Astrocyte of the cerebellum (primary cell): ENCODE data around the gene TEX22.

Source experiments
- DNase-seq: peaks from one replicate; pipeline ENCODE4 v3.0.0-alpha.2; 2011; ENCODE audit warnings: low read depth
- H3K4me3 ChIP-seq: 2 replicates; pipeline ENCODE4 v1.5.1; 2011; ENCODE audit warnings: mild to moderate bottlenecking, low read depth, low read length, moderate library complexity
- in situ Hi-C: cut with HindIII; loops from 2 replicates; pipeline ENCODE4 v1.10.0; 2017; ENCODE audit warnings: low sequenced_read_pairs
- TF ChIP-seq, protein P1 (sequence below): IDR thresholded peaks from 2 replicates; pipeline ENCODE4 v1.5.1; 2012; ENCODE audit warnings: low read length, low read depth, moderate library complexity, mild to moderate bottlenecking; ENCODE audit errors: missing control alignments

TEX22 gene

DNA sequence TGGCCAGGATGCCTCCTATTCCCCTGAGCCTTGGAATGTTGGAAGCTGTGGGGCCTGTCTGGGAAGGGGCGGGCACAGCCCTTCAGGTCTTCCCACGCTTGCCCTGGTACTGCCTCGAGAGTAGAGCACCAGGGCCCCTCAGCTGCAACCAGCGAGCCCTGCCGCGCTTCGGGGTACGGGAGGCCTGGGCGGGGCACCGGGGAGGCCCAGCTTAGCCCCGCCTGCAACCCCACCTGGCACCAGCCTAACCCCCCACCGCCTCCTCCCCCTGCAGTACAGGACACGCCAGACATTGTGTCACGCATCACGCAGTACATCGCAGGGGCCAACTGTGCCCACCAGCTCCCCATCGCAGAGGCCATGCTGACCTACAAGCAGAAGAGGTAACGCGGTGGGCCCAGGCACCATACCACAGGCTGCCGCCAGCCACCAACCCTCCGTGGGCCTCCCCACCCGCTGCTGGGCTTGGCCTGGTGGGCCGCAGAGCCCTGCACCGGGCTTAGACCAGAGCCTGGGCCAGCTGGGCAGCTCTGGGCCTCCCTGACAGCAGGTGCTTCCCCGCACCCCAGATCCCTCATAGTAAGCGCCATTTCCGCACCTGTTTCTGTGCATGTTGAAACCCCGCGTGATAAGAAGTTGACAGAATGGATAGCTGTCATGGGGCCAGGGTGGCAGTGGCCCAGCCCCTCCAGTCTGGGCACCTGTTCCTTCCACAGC is 13.6 kb upstream of the TEX22 start:
- TF ChIP-seq, protein P1, sequence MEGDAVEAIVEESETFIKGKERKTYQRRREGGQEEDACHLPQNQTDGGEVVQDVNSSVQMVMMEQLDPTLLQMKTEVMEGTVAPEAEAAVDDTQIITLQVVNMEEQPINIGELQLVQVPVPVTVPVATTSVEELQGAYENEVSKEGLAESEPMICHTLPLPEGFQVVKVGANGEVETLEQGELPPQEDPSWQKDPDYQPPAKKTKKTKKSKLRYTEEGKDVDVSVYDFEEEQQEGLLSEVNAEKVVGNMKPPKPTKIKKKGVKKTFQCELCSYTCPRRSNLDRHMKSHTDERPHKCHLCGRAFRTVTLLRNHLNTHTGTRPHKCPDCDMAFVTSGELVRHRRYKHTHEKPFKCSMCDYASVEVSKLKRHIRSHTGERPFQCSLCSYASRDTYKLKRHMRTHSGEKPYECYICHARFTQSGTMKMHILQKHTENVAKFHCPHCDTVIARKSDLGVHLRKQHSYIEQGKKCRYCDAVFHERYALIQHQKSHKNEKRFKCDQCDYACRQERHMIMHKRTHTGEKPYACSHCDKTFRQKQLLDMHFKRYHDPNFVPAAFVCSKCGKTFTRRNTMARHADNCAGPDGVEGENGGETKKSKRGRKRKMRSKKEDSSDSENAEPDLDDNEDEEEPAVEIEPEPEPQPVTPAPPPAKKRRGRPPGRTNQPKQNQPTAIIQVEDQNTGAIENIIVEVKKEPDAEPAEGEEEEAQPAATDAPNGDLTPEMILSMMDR: no peak
- DNase-seq: no peak
- in situ Hi-C loops: no loop called here
- no peak overlapping the region for H3K4me3 ChIP-seq

DNA sequence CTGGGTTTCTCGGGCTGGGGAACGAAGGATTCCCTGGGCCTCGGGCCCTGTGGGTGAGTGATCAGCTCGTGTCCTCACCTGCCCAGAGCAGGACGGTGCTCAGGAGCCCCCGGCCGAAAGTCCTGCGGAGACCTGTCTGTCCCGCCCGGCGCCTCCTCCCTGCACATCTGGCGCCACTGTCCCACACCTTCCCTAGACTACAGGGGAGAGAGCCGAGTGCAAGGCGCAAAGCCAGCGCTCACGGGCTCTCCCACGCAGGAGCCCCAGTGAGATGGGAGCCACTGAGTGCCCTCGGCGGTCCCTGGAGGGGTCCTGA is 13.1 kb upstream of the TEX22 start:
- in situ Hi-C loops: no loop called here

DNA sequence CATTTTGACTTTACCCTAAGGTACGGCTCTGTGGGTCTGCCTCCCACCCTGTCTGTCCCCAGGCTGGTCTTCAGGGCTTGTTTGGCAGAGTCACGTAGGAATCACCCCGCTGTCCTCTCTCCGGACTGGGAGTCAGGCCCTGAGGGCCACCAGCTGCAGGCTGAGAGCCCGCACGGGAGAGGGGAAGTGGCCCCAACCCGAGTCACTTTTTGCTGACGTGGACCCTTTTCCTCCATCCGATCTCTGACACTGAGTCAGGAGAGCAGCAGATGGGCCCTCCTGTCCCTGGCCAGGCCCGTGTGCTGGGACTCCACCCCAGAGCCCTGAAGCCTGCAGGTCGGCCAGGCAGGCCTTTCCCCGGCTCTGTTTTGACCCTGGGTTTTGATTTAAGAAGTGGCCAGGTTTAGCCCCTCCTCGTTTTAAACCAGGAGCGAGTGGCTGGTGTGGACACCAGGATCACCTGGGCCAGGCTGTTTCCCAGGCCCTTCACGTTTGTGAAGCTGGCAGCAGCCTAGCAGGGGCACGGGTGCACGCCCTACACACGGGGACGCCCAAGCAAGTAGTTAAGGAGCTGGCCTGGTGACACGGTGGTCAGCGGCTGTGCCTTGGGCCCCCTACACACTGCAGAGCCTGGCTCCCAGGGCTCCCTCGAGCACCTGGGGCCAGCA is 12.5 kb upstream of the TEX22 start:
- H3K4me3 ChIP-seq: no peak overlapping the region
- TF ChIP-seq, protein P1: no peak
- in situ Hi-C loops: no loop called here
- no peak for DNase-seq

More for the DNA sequence above, 13.1 kb upstream of the TEX22 start:
- no peak for DNase-seq
- TF ChIP-seq, protein P1: no peak
- no peak overlapping the region for H3K4me3 ChIP-seq

DNA sequence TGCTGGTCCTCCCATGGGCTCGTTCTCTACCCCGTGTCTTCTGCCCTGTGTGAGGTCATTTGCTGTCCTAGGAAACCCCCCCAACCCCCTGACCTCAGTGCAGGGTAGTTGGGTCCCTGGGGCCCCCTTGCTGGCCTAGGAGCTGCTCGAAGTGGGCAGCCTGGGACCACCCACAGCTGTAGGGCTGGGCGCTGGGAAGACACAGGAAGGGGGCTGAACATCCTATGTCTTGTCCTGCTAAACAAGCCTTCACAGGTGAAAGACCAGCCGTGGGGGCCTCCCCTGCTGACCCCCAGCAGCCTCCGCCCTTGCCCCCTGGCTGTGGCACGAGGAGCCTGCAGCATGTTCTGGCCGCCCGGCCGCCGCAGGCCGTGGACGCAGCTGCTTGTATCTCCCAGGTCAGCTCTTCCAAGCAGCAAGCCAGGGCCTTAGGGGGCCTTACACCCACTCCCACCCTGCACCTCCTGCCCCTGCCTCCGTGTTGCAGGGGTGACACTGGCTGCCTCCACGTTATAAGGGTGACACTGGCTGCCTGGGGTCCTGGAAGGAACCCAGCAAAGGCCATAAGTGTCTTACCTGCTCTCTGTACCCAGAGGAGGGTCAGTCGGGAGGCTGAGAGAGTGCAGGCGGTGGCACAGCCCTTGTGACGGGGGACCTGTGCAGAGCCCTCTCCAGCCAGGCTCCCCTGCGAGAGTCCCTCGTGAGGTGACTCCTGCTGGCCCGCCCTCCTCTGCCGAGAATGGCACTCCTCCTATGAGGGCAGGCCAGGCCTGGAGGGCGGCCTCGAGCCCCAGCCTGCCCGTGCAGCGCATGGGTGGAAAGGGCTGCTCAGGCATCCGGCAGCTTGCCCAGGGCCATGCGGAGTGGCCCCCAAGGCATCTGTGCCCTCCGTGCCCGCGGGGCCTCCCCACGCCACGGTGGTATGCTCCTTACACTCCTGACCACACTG is 11.5 kb upstream of the TEX22 start:
- DNase-seq: no peak
- TF ChIP-seq, protein P1: no peak
- in situ Hi-C loops: no loop called here
- no peak overlapping the region for H3K4me3 ChIP-seq

DNA sequence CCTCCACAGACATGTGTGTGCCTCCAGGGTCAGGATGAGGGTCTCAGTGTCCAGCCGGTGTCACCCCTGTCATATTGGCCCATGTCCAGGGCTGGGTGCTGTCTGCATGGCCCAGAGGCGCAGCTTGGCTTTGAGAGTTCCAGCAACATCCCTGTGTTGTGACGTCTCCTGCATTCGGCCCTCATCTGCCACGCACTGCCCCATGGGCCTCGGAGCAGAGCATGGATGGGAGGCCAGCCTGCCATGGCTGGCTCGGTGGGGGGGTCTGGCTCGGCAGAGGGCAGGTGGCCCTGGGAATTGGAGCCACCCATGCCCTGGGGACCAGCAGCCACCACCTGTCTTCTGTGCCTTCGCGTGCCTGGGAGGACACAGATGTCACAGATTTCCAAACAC is 10.8 kb upstream of the TEX22 start:
- TF ChIP-seq, protein P1: no peak
- no peak overlapping the region for H3K4me3 ChIP-seq
- no peak for DNase-seq
- in situ Hi-C loops: no loop called here

DNA sequence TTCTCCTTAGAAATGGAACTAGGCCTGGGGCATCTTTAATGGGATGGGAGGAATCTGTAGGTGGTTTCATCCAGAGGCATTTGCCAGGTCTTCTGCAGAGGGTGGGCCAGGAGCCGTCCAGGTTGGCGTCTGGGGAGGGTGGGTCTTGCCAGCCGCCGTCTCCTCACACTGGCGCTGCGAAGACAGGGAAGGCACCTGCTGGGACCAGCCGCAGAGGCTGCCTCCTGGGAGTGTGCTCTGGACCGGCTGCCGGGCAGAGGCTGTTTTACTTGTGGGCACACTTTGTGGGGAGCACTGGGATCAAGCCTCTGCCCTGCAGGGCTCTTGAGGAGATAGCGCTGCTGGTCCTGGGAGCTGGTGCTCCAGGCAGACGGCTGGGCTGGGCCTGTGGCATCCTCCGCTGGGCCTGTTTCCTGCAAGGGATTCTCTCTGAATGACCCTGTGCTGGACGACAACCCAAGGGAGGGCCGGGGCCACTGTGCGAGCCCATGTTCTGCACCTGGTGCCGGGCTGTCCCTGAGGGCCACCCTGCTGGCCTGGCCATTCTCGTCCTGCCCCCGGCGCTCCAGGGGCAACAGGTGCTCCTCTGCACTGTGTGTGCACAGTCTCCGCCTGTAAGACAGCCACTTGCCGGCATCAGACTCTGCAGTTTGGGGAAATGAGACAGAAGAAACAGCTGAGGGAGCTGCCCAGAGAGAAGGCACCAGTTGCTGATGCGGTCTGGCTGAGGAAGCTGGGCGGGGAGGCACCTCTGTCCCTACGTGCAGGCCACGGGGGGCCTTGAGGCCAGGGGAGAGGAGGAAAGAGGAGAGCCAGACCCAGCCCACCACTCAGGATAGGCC is 10.0 kb upstream of the TEX22 start:
- TF ChIP-seq, protein P1: no peak
- DNase-seq: no peak
- no peak overlapping the region for H3K4me3 ChIP-seq
- in situ Hi-C loops: no loop called here
